IMR-90 (cell line): ENCODE measurements around the gene COL23A1. TPM values are rescaled to one million over a fixed set of nuclear protein-coding genes. Genes with fewer than 3 reads are reported as not detected.

Experiments used
- ATAC-seq: fragments of 200-7000 bp; cut with Tn5 transposase; 2 replicates; pipeline ENCODE4 v1.9.1; 2020; ENCODE audit warnings: low read depth, mild to moderate bottlenecking, moderate library complexity
- BruUV-seq: library from RNA; stranded (reverse); fragments of 400-500 nt; replicated peaks from 2 replicates; lab custom pipeline; 2021; lab: Mats Ljungman, UMichigan
- CTCF ChIA-PET: fragments of 300-600 bp; formaldehyde crosslinking; extraction: SDS; loops from one replicate; lab custom pipeline; 2021; ENCODE audit warnings: antibody characterized with exemption; lab: Yijun Ruan, JAX
- POLR2A ChIA-PET: fragments of 300-600 bp; sonication (Branson Sonifier 250); formaldehyde crosslinking; loops from one replicate; lab custom pipeline; 2022; ENCODE audit warnings: antibody characterized with exemption; ENCODE audit not compliant: unreplicated experiment; lab: Charles Lee
- DNase-seq: peaks from one replicate; pipeline ENCODE4 v3.0.0; 2013
- H2AFZ ChIP-seq: replicated peaks from 2 replicates; pipeline ENCODE3; 2013; ENCODE audit warnings: low read length, mild to moderate bottlenecking; ENCODE audit not compliant: poor library complexity
- H2AK5ac ChIP-seq: 2 replicates; pipeline ENCODE4 v1.6.1; 2013; ENCODE audit warnings: low read depth, low read length, inconsistent platforms
- H2AK9ac ChIP-seq: replicated peaks from 2 replicates; pipeline ENCODE3; 2013; ENCODE audit warnings: mild to moderate bottlenecking, low read depth, low read length, moderate library complexity; ENCODE audit not compliant: poor library complexity
- H2BK120ac ChIP-seq: 2 replicates; pipeline ENCODE4 v1.6.1; 2013; ENCODE audit warnings: low read depth, low read length, inconsistent platforms
- H2BK15ac ChIP-seq: 3 replicates; pipeline ENCODE4 v1.6.1; 2013; ENCODE audit warnings: low read depth, low read length, inconsistent platforms
- H2BK20ac ChIP-seq: 2 replicates; pipeline ENCODE4 v1.6.1; 2013; ENCODE audit warnings: low read depth, mild to moderate bottlenecking, inconsistent platforms, low read length, moderate library complexity
- H2BK5ac ChIP-seq: 2 replicates; pipeline ENCODE4 v1.6.1; 2013; ENCODE audit warnings: mild to moderate bottlenecking, low read depth, low read length, inconsistent platforms; ENCODE audit not compliant: poor library complexity, severe bottlenecking
- H3K14ac ChIP-seq: replicated peaks from 2 replicates; pipeline ENCODE4 v1.6.1; 2013; ENCODE audit warnings: low read depth, low read length, inconsistent platforms
- H3K18ac ChIP-seq: 2 replicates; pipeline ENCODE4 v1.6.1; 2013; ENCODE audit warnings: low read depth, low read length, control low read depth
- H3K23ac ChIP-seq: 2 replicates; pipeline ENCODE4 v1.6.1; 2013; ENCODE audit warnings: low read depth, low read length, inconsistent platforms
- H3K27ac ChIP-seq: 2 replicates; pipeline ENCODE4 v1.5.1; 2013; ENCODE audit warnings: mild to moderate bottlenecking, control low read depth, low read length; ENCODE audit not compliant: insufficient read depth
- H3K27me3 ChIP-seq: 2 replicates; pipeline ENCODE4 v1.6.1; 2013; ENCODE audit warnings: low read length; ENCODE audit not compliant: control insufficient read depth, insufficient read depth
- H3K36me3 ChIP-seq: 2 replicates; pipeline ENCODE4 v1.6.1; 2013; ENCODE audit warnings: low read length, mixed read lengths; ENCODE audit not compliant: control insufficient read depth, insufficient read depth
- H3K4ac ChIP-seq: 2 replicates; pipeline ENCODE4 v1.6.1; 2013; ENCODE audit warnings: low read depth, low read length, inconsistent platforms
- H3K4me1 ChIP-seq: 2 replicates; pipeline ENCODE4 v1.6.1; 2013; ENCODE audit warnings: low read length, mixed read lengths; ENCODE audit not compliant: control insufficient read depth, insufficient read depth
- H3K4me2 ChIP-seq: 2 replicates; pipeline ENCODE4 v1.6.1; 2013; ENCODE audit warnings: low read depth, mild to moderate bottlenecking, control low read depth, low read length, moderate library complexity
- H3K4me3 ChIP-seq: 2 replicates; pipeline ENCODE4 v1.5.1; 2013; ENCODE audit warnings: low read depth, mild to moderate bottlenecking, control low read depth, low read length, moderate library complexity; ENCODE audit not compliant: insufficient read depth
- H3K56ac ChIP-seq: 2 replicates; pipeline ENCODE4 v1.6.1; 2013; ENCODE audit warnings: low read length, inconsistent platforms; ENCODE audit not compliant: insufficient read depth; ENCODE audit errors: extremely low read depth
- H3K79me1 ChIP-seq, 2 experiments: 2 replicates each; pipeline ENCODE4 v1.6.1; 2013; ENCODE audit warnings: low read length in 2 of 2, inconsistent platforms in 1 of 2, low read depth in 1 of 2
- H3K9ac ChIP-seq: 2 replicates; pipeline ENCODE4 v1.6.1; 2013; ENCODE audit warnings: low read depth, low read length, control low read depth
- H3K9me1 ChIP-seq: 2 replicates; pipeline ENCODE4 v1.6.1; 2013; ENCODE audit warnings: low read length, inconsistent platforms; ENCODE audit not compliant: insufficient read depth
- H3K9me3 ChIP-seq: 2 replicates; pipeline ENCODE4 v1.6.1; 2013; ENCODE audit warnings: low read length; ENCODE audit not compliant: control insufficient read depth, insufficient read depth
- H4K20me1 ChIP-seq: 2 replicates; pipeline ENCODE4 v1.6.1; 2013; ENCODE audit warnings: low read length, inconsistent platforms; ENCODE audit not compliant: insufficient read depth
- H4K5ac ChIP-seq: 2 replicates; pipeline ENCODE4 v1.6.1; 2013; ENCODE audit warnings: mild to moderate bottlenecking, low read depth, low read length, control low read depth
- H4K8ac ChIP-seq, 2 experiments: 2 replicates each; pipeline ENCODE4 v1.6.1; 2013; ENCODE audit warnings: low read depth in 2 of 2, low read length in 2 of 2, control low read depth in 1 of 2, inconsistent platforms in 1 of 2
- H4K91ac ChIP-seq: 2 replicates; pipeline ENCODE4 v1.6.1; 2013; ENCODE audit warnings: low read depth, low read length, inconsistent platforms; ENCODE audit not compliant: insufficient read depth
- BHLHE40 ChIP-seq: fragments of 150-350 bp; IDR thresholded peaks from 2 replicates; pipeline ENCODE4 v1.6.1; 2016; ENCODE audit warnings: mild to moderate bottlenecking, low read depth, low read length
- CEBPB ChIP-seq: IDR thresholded peaks from 2 replicates; pipeline ENCODE4 v1.6.1; 2012; ENCODE audit warnings: low read depth, low read length, improper control_type of control experiment
- CTCF ChIP-seq: conservative IDR thresholded peaks from 2 replicates; pipeline ENCODE4 v1.5.1; 2012; ENCODE audit warnings: mild to moderate bottlenecking, low read depth, low read length, improper control_type of control experiment
- ELK1 ChIP-seq: fragments of 150-350 bp; IDR thresholded peaks from 2 replicates; pipeline ENCODE4 v1.6.1; 2016; ENCODE audit warnings: low read depth, mild to moderate bottlenecking, low read length, moderate library complexity, borderline replicate concordance
- FOS ChIP-seq: fragments of 150-350 bp; IDR thresholded peaks from 2 replicates; pipeline ENCODE4 v1.6.1; 2016; ENCODE audit warnings: low read depth, low read length
- MAFK ChIP-seq: IDR thresholded peaks from 2 replicates; pipeline ENCODE4 v1.6.1; 2012; ENCODE audit warnings: low read depth, low read length, improper control_type of control experiment
- MAZ ChIP-seq: IDR thresholded peaks from 2 replicates; pipeline ENCODE4 v1.6.1; 2012; ENCODE audit warnings: low read depth, mild to moderate bottlenecking, low read length, improper control_type of control experiment, moderate library complexity, borderline replicate concordance
- MXI1 ChIP-seq: IDR thresholded peaks from 2 replicates; pipeline ENCODE4 v1.6.1; 2012; ENCODE audit warnings: low read depth, mild to moderate bottlenecking, low read length, moderate library complexity, borderline replicate concordance
- NFE2L2 ChIP-seq: fragments of 150-350 bp; IDR thresholded peaks from 2 replicates; pipeline ENCODE4 v1.6.1; 2016; ENCODE audit warnings: low read depth, mild to moderate bottlenecking, low read length
- POLR2A ChIP-seq: IDR thresholded peaks from 2 replicates; pipeline ENCODE4 v1.6.1; 2012; ENCODE audit warnings: mild to moderate bottlenecking, low read depth, low read length
- RCOR1 ChIP-seq: IDR thresholded peaks from 2 replicates; pipeline ENCODE4 v1.6.1; 2012; ENCODE audit warnings: mild to moderate bottlenecking, low read length, improper control_type of control experiment; ENCODE audit not compliant: insufficient replicate concordance
- RFX5 ChIP-seq: IDR thresholded peaks from 2 replicates; pipeline ENCODE4 v1.8.0; 2012; ENCODE audit warnings: low read depth, mild to moderate bottlenecking, low read length, moderate library complexity
- SMC3 ChIP-seq: fragments of 150-350 bp; IDR thresholded peaks from 2 replicates; pipeline ENCODE4 v1.6.1; 2016; ENCODE audit warnings: low read depth, mild to moderate bottlenecking, antibody characterized with exemption, low read length, moderate library complexity
- WGBS, 2 experiments: methylation state at CpG; one replicate each; pipeline versions ENCODE4 v1.1.5 to v1.1.7; 2013; ENCODE audit warnings: missing lambda C conversion rate in 2 of 2; ENCODE audit not compliant: insufficient read length in 1 of 2; ENCODE audit errors: extremely low coverage in 2 of 2; 5-methylcytosine and 5-hydroxymethylcytosine counted together
- dilution Hi-C: fragments of 300-500 bp; cut with HindIII; formaldehyde crosslinking; loops from one replicate; pipeline ENCODE4 v1.14.3; 2018; ENCODE audit warnings: low sequenced_read_pairs; ENCODE audit not compliant: unreplicated experiment
- in situ Hi-C: fragments of 300-500 bp; cut with MboI; formaldehyde crosslinking; loops from 3 replicates; pipeline ENCODE4 v1.14.3; 2019; ENCODE audit warnings: low sequenced_read_pairs, inconsistent platforms, mixed read lengths
- intact Hi-C: fragments of 100-400 bp; cut with micrococcal nuclease; formaldehyde crosslinking; loops from 2 replicates; pipeline ENCODE4 v1.10.0; 2022
- polyA plus RNA-seq, 3 experiments: library from polyadenylated mRNA; depleted of rRNA; stranded (reverse); fragments of >200 nt; gene quantifications; 2 replicates each; pipeline ENCODE4 v1.2.3, GENCODE V29; 2012; ENCODE audit warnings: low replicate concordance in 1 of 3
- total RNA-seq: library from RNA; depleted of rRNA; stranded (reverse); fragments of >200 nt; gene quantifications from 2 replicates; pipeline ENCODE4 v1.2.3, GENCODE V29; 2012

COL23A1 gene
- total and polyA plus RNA-seq, 2 of the 4 experiments (the other 2 are of a cell fraction) = not detected

GRCh38 chr5:178449163-178450070, 140.8 kb downstream of the COL23A1 start:
- no peak overlapping the region for H2AK5ac ChIP-seq
- dilution Hi-C loops = no loop called here
- CTCF ChIA-PET = interaction anchor here (0.7 kb wide), 1 partner anchor 1058 kb away, joined by 3 read pairs; no protein-coding TSS in a partner anchor

More at GRCh38 chr5:178449163-178450070, 140.8 kb downstream of the COL23A1 start:
- Histone ChIP-seq H3K4ac (no peak overlapping the region), H2BK15ac (no peak overlapping the region), H3K27me3 (no peaks in the 10 kb centered on the region), H3K14ac (no peak overlapping the region), H3K79me1 (no peaks in the 10 kb centered on the region), H3K23ac (no peak overlapping the region), H4K91ac (no peak overlapping the region), H3K27ac (no peak overlapping the region), H3K4me3 (no peak overlapping the region), H2BK120ac (no peak overlapping the region), H2BK5ac (no peak overlapping the region), H3K9me1 (no peaks in the 10 kb centered on the region), H3K18ac (no peak overlapping the region), H2AFZ (no peak overlapping the region), H3K4me1 (no peaks in the 10 kb centered on the region), H3K56ac (no peak overlapping the region), H4K20me1 (no peaks in the 10 kb centered on the region), H4K8ac (no peak overlapping the region), H3K9ac (no peak overlapping the region), H2BK20ac (no peak overlapping the region), H3K4me2 (no peak overlapping the region), H3K36me3 (no peaks in the 10 kb centered on the region), H3K9me3 (peaks cover 13% of the 10 kb centered on the region), H2AK9ac (no peak overlapping the region), H4K5ac (no peak overlapping the region)
- in situ Hi-C loops = no loop called here
- WGBS, 2 experiments = 50% methylated on average over 2 of the region's 23 CpGs; no CpG with 5 or more reads in 1 of the 2 experiments
- intact Hi-C loops = no loop called here
- no peak for ATAC-seq
- TF ChIP-seq BHLHE40 (no peak), FOS (no peak), ELK1 (no peak), POLR2A (no peak), MAZ (no peak), SMC3 (no peak), MXI1 (no peak), CEBPB (no peak), NFE2L2 (no peak), RFX5 (no peak), RCOR1 (no peak), CTCF (no peak), MAFK (no peak)
- no peak for DNase-seq
- POLR2A ChIA-PET = no interaction called here
- BruUV-seq = no TSS peak
